SU-DHL-6 (cell line): ENCODE data around the gene PLEKHA7.

Experiments used
- H2AFZ ChIP-seq: fragments of 200-600 bp; sonication (generic); 2 replicates; pipeline ENCODE4 v1.6.1; 2014; ENCODE audit warnings: low read depth, mild to moderate bottlenecking, moderate library complexity, mixed read lengths, antibody characterized with exemption, low read length; ENCODE audit not compliant: severe bottlenecking
- H3F3A ChIP-seq: fragments of 200-600 bp; shearing (Covaris generic); 2 replicates; pipeline ENCODE4 v1.6.0; 2016; ENCODE audit warnings: antibody characterized with exemption, mild to moderate bottlenecking; ENCODE audit not compliant: insufficient read depth
- H3K27ac ChIP-seq: fragments of 200-600 bp; sonication (generic); 2 replicates; pipeline ENCODE4 v1.5.1; 2016; ENCODE audit warnings: low read depth, mild to moderate bottlenecking, low read length, moderate library complexity, mixed read lengths
- H3K27me3 ChIP-seq: fragments of 200-600 bp; sonication (generic), shearing (Covaris generic); 2 replicates; pipeline ENCODE4 v1.6.0; 2014; ENCODE audit warnings: mild to moderate bottlenecking, low read length
- H3K36me3 ChIP-seq: fragments of 200-600 bp; sonication (generic); 2 replicates; pipeline ENCODE4 v1.6.1; 2014; ENCODE audit warnings: mild to moderate bottlenecking, low read length, mixed read lengths
- H3K4me2 ChIP-seq: fragments of 300-600, 200-600 bp; shearing (Covaris generic), sonication (generic); 2 replicates; pipeline ENCODE4 v1.6.0; 2014; ENCODE audit warnings: low read length, low read depth, mild to moderate bottlenecking; ENCODE audit not compliant: poor library complexity, severe bottlenecking
- H3K4me3 ChIP-seq: fragments of 200-600 bp; sonication (generic); 2 replicates; pipeline ENCODE4 v1.5.1; 2014; ENCODE audit warnings: antibody characterized with exemption, low read length, mild to moderate bottlenecking, mixed read lengths; ENCODE audit not compliant: insufficient read depth, poor library complexity, severe bottlenecking
- H3K79me2 ChIP-seq: fragments of 200-600 bp; sonication (generic); 2 replicates; pipeline ENCODE4 v1.6.1; 2014; ENCODE audit warnings: mild to moderate bottlenecking, low read length, moderate library complexity; ENCODE audit not compliant: insufficient read depth
- H3K9ac ChIP-seq: fragments of 200-600 bp; sonication (generic); 2 replicates; pipeline ENCODE4 v1.7.0; 2014; ENCODE audit warnings: mild to moderate bottlenecking, low read length
- H3K9me2 ChIP-seq: fragments of 200-600 bp; sonication (generic); replicated peaks from 2 replicates; pipeline ENCODE4 v1.6.1; 2014; ENCODE audit warnings: low read length; ENCODE audit not compliant: insufficient read depth
- H3K9me3 ChIP-seq: fragments of 200-600 bp; sonication (generic); 2 replicates; pipeline ENCODE4 v1.6.1; 2014; ENCODE audit warnings: low read length, mixed read lengths; ENCODE audit not compliant: insufficient read depth
- H4K20me1 ChIP-seq: fragments of 200-600 bp; sonication (generic); 2 replicates; pipeline ENCODE4 v1.6.1; 2014; ENCODE audit warnings: low read depth, mild to moderate bottlenecking, antibody characterized with exemption, low read length, moderate library complexity, mixed read lengths
- CTCF ChIP-seq: fragments of 200-600 bp; sonication (generic); IDR thresholded peaks from one replicate; pipeline ENCODE4 v1.5.1; 2017; ENCODE audit warnings: antibody characterized with exemption, mild to moderate bottlenecking, low read length, moderate library complexity; ENCODE audit not compliant: insufficient read depth, poor library complexity, severe bottlenecking
- EZH2phosphoT487 ChIP-seq: fragments of 200-600 bp; sonication (generic), shearing (Covaris generic); conservative IDR thresholded peaks from 2 replicates; pipeline ENCODE4 v1.6.1; 2018; ENCODE audit warnings: mild to moderate bottlenecking, antibody characterized with exemption, low read length, moderate library complexity, mixed read lengths

The PLEKHA7 gene

GRCh38 chr11:16862726-16863125 lies 151.5 kb downstream of the PLEKHA7 start:
- Histone ChIP-seq H4K20me1 (no peaks in the 10 kb centered on the region), H3K9me2 (no peaks in the 10 kb centered on the region), H3K79me2 (no peaks in the 10 kb centered on the region), H2AFZ (no peak overlapping the region), H3K9me3 (no peaks in the 10 kb centered on the region), H3K9ac (no peak overlapping the region), H3K4me3 (no peak overlapping the region), H3K36me3 (no peaks in the 10 kb centered on the region), H3F3A (no peaks in the 10 kb centered on the region), H3K4me2 (no peak overlapping the region), H3K27ac (no peak overlapping the region), H3K27me3 (no peaks in the 10 kb centered on the region)
- TF ChIP-seq EZH2phosphoT487 (no peak), CTCF (no peak)

GRCh38 chr11:16861862-16862261 lies 152.4 kb downstream of the PLEKHA7 start:
- Histone ChIP-seq H3K79me2 (no peaks in the 10 kb centered on the region), H3K27ac (no peak overlapping the region), H3K9me2 (no peaks in the 10 kb centered on the region), H4K20me1 (no peaks in the 10 kb centered on the region), H3K9ac (no peak overlapping the region), H3K36me3 (no peaks in the 10 kb centered on the region), H3K4me3 (no peak overlapping the region), H3K27me3 (no peaks in the 10 kb centered on the region), H2AFZ (no peak overlapping the region), H3K4me2 (no peak overlapping the region), H3K9me3 (no peaks in the 10 kb centered on the region), H3F3A (no peaks in the 10 kb centered on the region)
- TF ChIP-seq CTCF (no peak), EZH2phosphoT487 (no peak)

GRCh38 chr11:16860617-16861016 lies 153.6 kb downstream of the PLEKHA7 start:
- Histone ChIP-seq H3K79me2 (no peaks in the 10 kb centered on the region), H3K9me3 (no peaks in the 10 kb centered on the region), H3F3A (no peaks in the 10 kb centered on the region), H3K9me2 (no peaks in the 10 kb centered on the region), H3K9ac (no peak overlapping the region), H3K27ac (no peak overlapping the region), H3K4me3 (no peak overlapping the region), H3K36me3 (no peaks in the 10 kb centered on the region), H4K20me1 (no peaks in the 10 kb centered on the region), H2AFZ (no peak overlapping the region), H3K27me3 (no peaks in the 10 kb centered on the region), H3K4me2 (no peak overlapping the region)
- TF ChIP-seq EZH2phosphoT487 (no peak), CTCF (no peak)
